WTC11 (cell line): Measurements from ENCODE around the gene TNFAIP3. TPM values are rescaled to one million over a fixed set of nuclear protein-coding genes. Genes with fewer than 3 reads are reported as not detected.

Experiments
- ATAC-seq: fragments of 200-7000 bp; cut with Tn5 transposase; 2 replicates; pipeline ENCODE4 v1.10.0; 2021; ENCODE audit warnings: mild to moderate bottlenecking, moderate library complexity
- CTCF ChIA-PET: fragments of 300-600 bp; sonication (Branson Sonifier 250); formaldehyde crosslinking; loops from one replicate; lab custom pipeline; 2021; ENCODE audit warnings: antibody characterized with exemption; lab: Charles Lee
- POLR2A ChIA-PET: fragments of 350-600 bp; sonication (Branson Sonifier 250); formaldehyde crosslinking; loops from one replicate; lab custom pipeline; 2021; ENCODE audit warnings: antibody characterized with exemption; lab: Charles Lee
- DNase-seq: peaks from one replicate; pipeline ENCODE4 v3.0.0; 2021; ENCODE audit warnings: low spot score
- H3K27ac Mint-ChIP-seq: 2 replicates; pipeline ENCODE4 v1.8.0; 2021; ENCODE audit warnings: mixed read lengths
- H3K27me3 Mint-ChIP-seq: 2 replicates; pipeline ENCODE4 v1.8.0; 2021; ENCODE audit warnings: low read depth, mild to moderate bottlenecking, moderate library complexity, mixed read lengths
- H3K36me3 Mint-ChIP-seq: 2 replicates; pipeline ENCODE4 v1.8.0; 2021; ENCODE audit warnings: mixed read lengths
- H3K4me1 Mint-ChIP-seq: 2 replicates; pipeline ENCODE4 v1.8.0; 2022; ENCODE audit warnings: mixed read lengths
- H3K4me3 Mint-ChIP-seq: 2 replicates; pipeline ENCODE4 v1.8.0; 2021; ENCODE audit warnings: mild to moderate bottlenecking, moderate library complexity, mixed read lengths
- H3K9me3 Mint-ChIP-seq: 2 replicates; pipeline ENCODE4 v1.8.0; 2021; ENCODE audit warnings: mixed read lengths
- ARID4B ChIP-seq: sonication (generic); formaldehyde crosslinking; IDR thresholded peaks from 2 replicates; pipeline ENCODE4 v1.8.0; 2023; ENCODE audit warnings: missing genetic modification reagents, mild to moderate bottlenecking, borderline replicate concordance
- CBFB ChIP-seq: sonication (generic); formaldehyde crosslinking; IDR thresholded peaks from 2 replicates; pipeline ENCODE4 v1.8.1; 2022; ENCODE audit warnings: mild to moderate bottlenecking, low read depth, missing genetic modification reagents
- CREM ChIP-seq: sonication (generic); formaldehyde crosslinking; IDR thresholded peaks from 2 replicates; pipeline ENCODE4 v1.8.1; 2022; ENCODE audit warnings: mild to moderate bottlenecking, missing genetic modification reagents, moderate library complexity
- CTCF ChIP-seq: fragments of 200-600 bp; IDR thresholded peaks from 2 replicates; pipeline ENCODE4 v1.8.0; 2022; ENCODE audit warnings: antibody characterized with exemption
- ESRRA ChIP-seq: sonication (generic); formaldehyde crosslinking; IDR thresholded peaks from 2 replicates; pipeline ENCODE4 v1.8.1; 2022; ENCODE audit warnings: mild to moderate bottlenecking, missing genetic modification reagents, borderline replicate concordance
- GABPB1 ChIP-seq: sonication (generic); formaldehyde crosslinking; IDR thresholded peaks from 2 replicates; pipeline ENCODE4 v1.8.1; 2023; ENCODE audit warnings: mild to moderate bottlenecking, missing genetic modification reagents
- GTF2I ChIP-seq: fragments of 250-450 bp; sonication (Bioruptor Pico); conservative IDR thresholded peaks from 2 replicates; pipeline ENCODE4 v1.4.0; 2021; ENCODE audit warnings: mild to moderate bottlenecking
- HMGXB4 ChIP-seq: sonication (generic); formaldehyde crosslinking; IDR thresholded peaks from 2 replicates; pipeline ENCODE4 v1.8.1; 2023; ENCODE audit warnings: mild to moderate bottlenecking, moderate library complexity, missing genetic modification reagents
- JUN ChIP-seq: sonication (generic); formaldehyde crosslinking; IDR thresholded peaks from 2 replicates; pipeline ENCODE4 v1.8.0; 2023; ENCODE audit warnings: mild to moderate bottlenecking, missing genetic modification reagents
- KAT7 ChIP-seq: sonication (generic); formaldehyde crosslinking; IDR thresholded peaks from 2 replicates; pipeline ENCODE4 v1.8.1; 2023; ENCODE audit warnings: missing genetic modification reagents, mild to moderate bottlenecking, borderline replicate concordance
- NR2C2 ChIP-seq: sonication (generic); formaldehyde crosslinking; IDR thresholded peaks from 2 replicates; pipeline ENCODE4 v1.8.0; 2022; ENCODE audit warnings: mild to moderate bottlenecking, missing genetic modification reagents
- PREB ChIP-seq: sonication (generic); formaldehyde crosslinking; IDR thresholded peaks from 2 replicates; pipeline ENCODE4 v1.8.1; 2022; ENCODE audit warnings: mild to moderate bottlenecking, missing genetic modification reagents, moderate library complexity, borderline replicate concordance
- TCF7 ChIP-seq: sonication (generic); formaldehyde crosslinking; IDR thresholded peaks from 2 replicates; pipeline ENCODE4 v1.8.0; 2022; ENCODE audit warnings: mild to moderate bottlenecking, low read depth, missing genetic modification reagents, moderate library complexity
- TP53 ChIP-seq: sonication (generic); formaldehyde crosslinking; IDR thresholded peaks from 2 replicates; pipeline ENCODE4 v1.8.1; 2023; ENCODE audit warnings: mild to moderate bottlenecking, missing genetic modification reagents
- USF1 ChIP-seq: sonication (generic); formaldehyde crosslinking; IDR thresholded peaks from 2 replicates; pipeline ENCODE4 v1.8.0; 2022; ENCODE audit warnings: mild to moderate bottlenecking, missing genetic modification reagents
- ZNF121 ChIP-seq: sonication (generic); formaldehyde crosslinking; IDR thresholded peaks from 2 replicates; pipeline ENCODE4 v1.8.0; 2023; ENCODE audit warnings: missing genetic modification reagents
- ZNF232 ChIP-seq: sonication (generic); formaldehyde crosslinking; IDR thresholded peaks from 2 replicates; pipeline ENCODE4 v1.8.0; 2022; ENCODE audit warnings: mild to moderate bottlenecking, missing genetic modification reagents
- ZNF416 ChIP-seq: fragments of 250-450 bp; sonication (Bioruptor Pico); IDR thresholded peaks from 2 replicates; pipeline ENCODE4 v1.9.0; 2021; ENCODE audit warnings: mild to moderate bottlenecking, inconsistent platforms
- ZNF671 ChIP-seq: fragments of 250-450 bp; sonication (Bioruptor Pico); IDR thresholded peaks from 2 replicates; pipeline ENCODE4 v1.8.0; 2021; ENCODE audit warnings: mild to moderate bottlenecking
- total RNA-seq: library from RNA; stranded (reverse); gene quantifications from 3 replicates; pipeline ENCODE4 v1.2.3, GENCODE V29; 2021

TNFAIP3 gene
- total RNA-seq, 1 experiment from 2014 or later: 4.2 TPM

GRCh38 chr6:137848672-137849071, 18.4 kb upstream of the TNFAIP3 start:
- Mint-ChIP-seq H3K4me1 (no peaks in the 10 kb centered on the region), H3K4me3 (no peak overlapping the region), H3K27me3 (no peaks in the 10 kb centered on the region; the same call in 1 of the 2 replicates), H3K36me3 (no peaks in the 10 kb centered on the region), H3K27ac (no peak overlapping the region), H3K9me3 (peaks cover 2% of the 10 kb centered on the region)
- ChIA-PET CTCF (no interaction called here), POLR2A (no interaction called here)
- TF ChIP-seq ZNF121 (CRISPR knock-in tag): no peak
- no peak for TF ChIP-seq NR2C2
- no peak for TF ChIP-seq TP53 (CRISPR knock-in tag)
- TF ChIP-seq JUN (CRISPR knock-in tag): no peak
- TF ChIP-seq TCF7 (CRISPR knock-in tag): no peak
- TF ChIP-seq ZNF232 (CRISPR knock-in tag): no peak
- no peak for TF ChIP-seq HMGXB4
- no peak for TF ChIP-seq ZNF416 (CRISPR knock-in tag)
- no peak for TF ChIP-seq PREB (CRISPR knock-in tag)
- no peak for TF ChIP-seq CREM (CRISPR knock-in tag)
- TF ChIP-seq ARID4B (CRISPR knock-in tag): no peak
- no peak for TF ChIP-seq CTCF
- no peak for TF ChIP-seq GTF2I (CRISPR knock-in tag)
- no peak for TF ChIP-seq USF1 (CRISPR knock-in tag)
- DNase-seq (no peak), ATAC-seq (no peak)

GRCh38 chr6:137849181-137849980, 17.7 kb upstream of the TNFAIP3 start:
- ChIA-PET CTCF (interaction anchor here (0.6 to 0.7 kb wide), 2 partner anchors 15 to 835 kb away, joined by 3 to 4 read pairs; no protein-coding TSS in a partner anchor), POLR2A (interaction anchor here (0.6 kb wide), 1 partner anchor 27 kb away, joined by 3 read pairs; no protein-coding TSS in a partner anchor)
- Mint-ChIP-seq H3K27ac (no peak overlapping the region), H3K27me3 (no peaks in the 10 kb centered on the region; the same call in 1 of the 2 replicates), H3K9me3 (no peaks in the 10 kb centered on the region), H3K4me3 (no peak overlapping the region), H3K36me3 (no peaks in the 10 kb centered on the region), H3K4me1 (no peaks in the 10 kb centered on the region)
- DNase-seq: no peak
- ATAC-seq: no peak
- no peak for TF ChIP-seq CBFB (CRISPR knock-in tag)
- no peak for TF ChIP-seq KAT7 (CRISPR knock-in tag)
- TF ChIP-seq ZNF671 (CRISPR knock-in tag): no peak
- TF ChIP-seq ESRRA: no peak
- TF ChIP-seq GABPB1 (CRISPR knock-in tag): no peak
